Measurements from ENCODE around the gene NCKAP5.

- no peak for TF ChIP-seq ESRRA (IDR thresholded peaks at IDR 0.05; ENCODE audit: borderline replicate concordance, low read depth)
- TF ChIP-seq HMGXB4 (CRISPR knock-in tag; IDR thresholded peaks at IDR 0.05) = no peak
- TF ChIP-seq TRIM25 (IDR thresholded peaks at IDR 0.05; ENCODE audit: borderline replicate concordance) = no peak
- no peak for TF ChIP-seq CREB3L1 (IDR thresholded peaks at IDR 0.05; ENCODE audit: borderline replicate concordance, low read depth)
- TF ChIP-seq CTCF (IDR thresholded peaks at IDR 0.05 in 2 of 3, conservative IDR thresholded peaks at IDR 0.05 in 1 of 3; ENCODE audit: insufficient read depth in 2 of 3, low read depth in 1 of 3, low read length in 3 of 3) = no peak
- TF ChIP-seq ZBTB7A (IDR thresholded peaks at IDR 0.05; ENCODE audit: borderline replicate concordance, control insufficient read depth, low read depth, low read length) = no peak
- no peak for TF ChIP-seq XRCC5 (IDR thresholded peaks at IDR 0.05; ENCODE audit: low read depth, low read length)
Observed at GRCh38 chr2:133177196-133177595, 391.1 kb downstream of the NCKAP5 start.

All from K562 (cell line).